ES-I3 (cell line): ENCODE measurements around the gene MPLKIP.

ENCODE experiments used
- H3K36me3 ChIP-seq: 2 replicates; pipeline ENCODE4 v1.6.1; 2013; ENCODE audit warnings: mild to moderate bottlenecking, low read length, control low read depth, moderate library complexity; ENCODE audit not compliant: insufficient read depth
- H3K4me1 ChIP-seq: 2 replicates; pipeline ENCODE4 v1.6.1; 2013; ENCODE audit warnings: mild to moderate bottlenecking, control low read depth, low read length; ENCODE audit not compliant: insufficient read depth
- H3K9ac ChIP-seq: 2 replicates; pipeline ENCODE4 v1.6.1; 2013; ENCODE audit warnings: low read depth, mild to moderate bottlenecking, low read length, moderate library complexity
- H3K9me3 ChIP-seq: 2 replicates; pipeline ENCODE4 v1.6.1; 2013; ENCODE audit warnings: mild to moderate bottlenecking, low read length, moderate library complexity; ENCODE audit not compliant: control insufficient read depth, insufficient read depth

The MPLKIP gene

GRCh38 chr7:40105879-40106473 is 28.4 kb downstream of the MPLKIP start:
- no peaks in the 10 kb centered on the region for H3K9me3 ChIP-seq
- H3K9ac ChIP-seq = no peak overlapping the region
- H3K4me1 ChIP-seq = no peaks in the 10 kb centered on the region
- no peaks in the 10 kb centered on the region for H3K36me3 ChIP-seq

DNA sequence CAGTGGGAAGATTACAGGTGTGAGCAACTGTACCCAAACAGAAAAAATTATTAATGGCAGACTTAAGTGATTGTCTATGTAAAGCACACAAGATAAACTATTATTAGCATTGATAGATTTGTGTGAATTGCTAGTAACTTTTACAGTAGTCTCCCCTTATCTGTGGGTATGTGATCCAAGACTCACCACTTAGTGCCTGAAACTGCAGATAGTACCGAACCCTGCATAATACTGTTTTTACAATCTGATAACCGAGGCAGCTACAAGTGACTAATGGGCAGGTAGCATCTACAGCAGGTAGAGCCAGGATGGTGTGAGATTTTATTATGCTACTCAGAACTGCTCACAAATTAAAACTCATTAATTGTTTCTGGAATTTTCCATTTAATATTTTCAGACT is 31.5 kb downstream of the MPLKIP start:
- Histone ChIP-seq H3K36me3 (no peaks in the 10 kb centered on the region), H3K4me1 (no peaks in the 10 kb centered on the region), H3K9me3 (no peaks in the 10 kb centered on the region), H3K9ac (no peak overlapping the region)

GRCh38 chr7:40101201-40101600 is 33.2 kb downstream of the MPLKIP start:
- H3K4me1 ChIP-seq = 0 out of 2 replicates have a peak, but pooled peaks cover under 1% of the 10 kb centered on the region
- no peak overlapping the region for H3K9ac ChIP-seq
- H3K9me3 ChIP-seq = no peaks in the 10 kb centered on the region
- H3K36me3 ChIP-seq = no peaks in the 10 kb centered on the region

DNA sequence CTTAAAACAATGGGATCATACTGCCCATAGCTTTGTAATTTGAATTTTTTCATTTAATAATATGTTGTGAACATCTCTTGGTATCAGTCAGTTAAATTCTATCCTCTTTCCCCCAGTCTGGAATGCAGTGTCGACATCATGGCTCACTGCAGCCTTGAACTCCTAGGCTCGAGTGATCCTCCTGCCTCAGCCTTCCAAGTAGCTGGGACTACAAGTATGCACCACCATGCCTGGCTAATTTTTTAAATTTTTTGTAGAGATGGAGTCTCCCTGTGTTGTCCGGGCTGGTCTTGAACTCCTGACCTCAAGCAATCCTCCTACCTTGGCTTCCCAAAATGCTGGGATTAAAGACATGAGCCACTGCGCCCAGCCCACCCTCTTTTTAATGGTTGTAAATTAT is 34.6 kb downstream of the MPLKIP start:
- Histone ChIP-seq H3K9me3 (no peaks in the 10 kb centered on the region), H3K36me3 (0 out of 2 replicates have a peak, but pooled peaks cover under 1% of the 10 kb centered on the region), H3K4me1 (peaks cover 12% of the 10 kb centered on the region), H3K9ac (no peak overlapping the region)

GRCh38 chr7:40098810-40099209 is 35.6 kb downstream of the MPLKIP start:
- no peaks in the 10 kb centered on the region for H3K9me3 ChIP-seq
- H3K36me3 ChIP-seq = peaks cover 4% of the 10 kb centered on the region
- peaks cover 12% of the 10 kb centered on the region for H3K4me1 ChIP-seq
- no peak overlapping the region for H3K9ac ChIP-seq

DNA sequence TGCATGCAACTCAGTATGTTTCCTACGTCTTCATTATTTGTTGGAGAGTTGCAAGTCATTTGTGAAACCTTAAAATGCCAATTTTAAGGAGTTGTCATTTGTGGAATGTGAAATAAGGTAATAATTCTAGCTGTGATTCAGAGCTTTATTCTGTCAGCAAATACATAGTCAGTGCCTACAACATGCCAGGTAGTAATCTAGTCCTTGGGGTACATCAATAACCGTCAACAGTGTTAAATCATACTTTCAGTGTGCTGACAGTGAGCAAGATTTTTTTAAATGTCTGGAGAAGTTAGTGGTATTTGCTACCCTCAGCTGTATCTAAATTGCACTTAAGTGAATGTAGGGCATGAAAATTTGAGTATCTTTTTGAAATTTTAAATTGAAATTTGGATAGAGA is 36.7 kb downstream of the MPLKIP start:
- Histone ChIP-seq H3K9me3 (no peaks in the 10 kb centered on the region), H3K9ac (no peak overlapping the region), H3K36me3 (peaks cover 7% of the 10 kb centered on the region), H3K4me1 (peaks cover 12% of the 10 kb centered on the region)

GRCh38 chr7:40095695-40096327 is 38.6 kb downstream of the MPLKIP start:
- Histone ChIP-seq H3K9ac (no peak overlapping the region), H3K36me3 (peaks cover 7% of the 10 kb centered on the region), H3K9me3 (no peaks in the 10 kb centered on the region), H3K4me1 (peaks cover 12% of the 10 kb centered on the region)

DNA sequence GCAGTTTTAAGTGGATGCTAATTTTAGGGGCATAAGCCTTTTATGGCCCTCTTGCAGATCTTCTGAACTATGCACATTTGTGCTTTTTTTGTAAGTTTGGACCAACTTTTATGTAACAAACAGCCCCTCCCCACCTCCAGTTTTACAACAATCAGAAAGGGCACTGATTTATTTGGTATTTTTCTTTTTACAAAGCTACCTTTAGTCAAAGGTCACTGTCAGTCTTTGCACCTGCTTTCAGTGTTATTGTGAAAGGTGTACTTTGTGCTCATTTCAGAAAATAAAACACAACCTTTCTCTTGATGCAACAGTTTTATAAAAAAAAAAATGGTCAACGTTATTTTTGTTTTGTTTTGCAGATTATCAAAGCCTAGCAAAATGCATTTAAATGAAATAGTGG is 39.2 kb downstream of the MPLKIP start:
- Histone ChIP-seq H3K9ac (no peak overlapping the region), H3K4me1 (peaks cover 12% of the 10 kb centered on the region), H3K36me3 (peaks cover 7% of the 10 kb centered on the region), H3K9me3 (no peaks in the 10 kb centered on the region)

DNA sequence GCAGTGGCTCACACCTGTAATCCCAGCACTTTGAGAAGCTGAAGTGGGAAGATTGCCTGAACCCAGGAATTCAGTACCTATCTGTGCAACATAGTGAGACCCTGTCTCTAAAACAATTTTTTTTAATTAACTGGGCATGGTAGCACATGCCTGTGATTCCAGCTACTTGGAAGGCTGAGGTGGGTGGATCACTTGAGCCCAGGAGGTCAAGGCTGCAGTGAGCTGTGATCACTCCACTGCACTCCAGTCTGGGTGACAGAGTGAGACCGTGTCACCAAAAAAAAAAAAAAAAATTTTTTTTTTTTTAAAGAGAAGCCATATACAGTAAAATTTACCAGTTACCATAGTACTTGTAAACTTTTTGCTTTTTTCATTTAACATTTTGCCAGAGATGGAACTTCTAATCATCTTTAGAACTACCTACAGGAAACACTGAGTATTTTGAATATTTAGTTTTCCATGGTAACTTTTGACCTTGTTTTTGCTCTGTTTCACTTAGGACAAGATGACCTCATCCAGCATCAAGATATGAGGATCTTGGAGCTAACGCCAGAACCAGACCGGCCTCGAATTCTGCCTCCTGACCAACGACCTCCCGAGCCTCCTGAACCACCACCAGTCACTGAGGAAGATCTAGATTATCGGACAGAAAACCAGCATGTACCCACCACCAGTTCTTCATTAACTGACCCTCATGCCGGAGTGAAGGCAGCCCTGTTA is 40.6 kb downstream of the MPLKIP start:
- no peaks in the 10 kb centered on the region for H3K9me3 ChIP-seq
- no peak overlapping the region for H3K9ac ChIP-seq
- peaks cover 7% of the 10 kb centered on the region for H3K36me3 ChIP-seq
- peaks cover 12% of the 10 kb centered on the region for H3K4me1 ChIP-seq

- H3K36me3 ChIP-seq = peaks cover 7% of the 10 kb centered on the region
Measured at GRCh38 chr7:40092182-40092581, 42.2 kb downstream of the MPLKIP start.

GRCh38 chr7:40077849-40078248 is 56.6 kb downstream of the MPLKIP start:
- Histone ChIP-seq H3K36me3 (no peaks in the 10 kb centered on the region), H3K9ac (no peak overlapping the region), H3K4me1 (no peaks in the 10 kb centered on the region)

More at GRCh38 chr7:40092182-40092581, 42.2 kb downstream of the MPLKIP start:
- peaks cover 12% of the 10 kb centered on the region for H3K4me1 ChIP-seq
- no peaks in the 10 kb centered on the region for H3K9me3 ChIP-seq
- H3K9ac ChIP-seq = no peak overlapping the region

More at GRCh38 chr7:40077849-40078248, 56.6 kb downstream of the MPLKIP start:
- H3K9me3 ChIP-seq = no peaks in the 10 kb centered on the region
